WTC11 (cell line): ENCODE measurements around the gene EIF4G2. TPM values are rescaled to one million over a fixed set of nuclear protein-coding genes. Genes with fewer than 3 reads are reported as not detected.

Experiments
- ATAC-seq: fragments of 200-7000 bp; cut with Tn5 transposase; 2 replicates; pipeline ENCODE4 v1.10.0; 2021; ENCODE audit warnings: mild to moderate bottlenecking, moderate library complexity
- CTCF ChIA-PET: fragments of 300-600 bp; sonication (Branson Sonifier 250); formaldehyde crosslinking; loops from one replicate; lab custom pipeline; 2021; ENCODE audit warnings: antibody characterized with exemption; lab: Charles Lee
- POLR2A ChIA-PET: fragments of 350-600 bp; sonication (Branson Sonifier 250); formaldehyde crosslinking; loops from one replicate; lab custom pipeline; 2021; ENCODE audit warnings: antibody characterized with exemption; lab: Charles Lee
- DNase-seq: peaks from one replicate; pipeline ENCODE4 v3.0.0; 2021; ENCODE audit warnings: low spot score
- H3K27ac Mint-ChIP-seq: 2 replicates; pipeline ENCODE4 v1.8.0; 2021; ENCODE audit warnings: mixed read lengths
- H3K27me3 Mint-ChIP-seq: 2 replicates; pipeline ENCODE4 v1.8.0; 2021; ENCODE audit warnings: low read depth, mild to moderate bottlenecking, moderate library complexity, mixed read lengths
- H3K36me3 Mint-ChIP-seq: 2 replicates; pipeline ENCODE4 v1.8.0; 2021; ENCODE audit warnings: mixed read lengths
- H3K4me1 Mint-ChIP-seq: 2 replicates; pipeline ENCODE4 v1.8.0; 2022; ENCODE audit warnings: mixed read lengths
- H3K4me3 Mint-ChIP-seq: 2 replicates; pipeline ENCODE4 v1.8.0; 2021; ENCODE audit warnings: mild to moderate bottlenecking, moderate library complexity, mixed read lengths
- H3K9me3 Mint-ChIP-seq: 2 replicates; pipeline ENCODE4 v1.8.0; 2021; ENCODE audit warnings: mixed read lengths
- CBFB ChIP-seq: sonication (generic); formaldehyde crosslinking; IDR thresholded peaks from 2 replicates; pipeline ENCODE4 v1.8.1; 2022; ENCODE audit warnings: mild to moderate bottlenecking, low read depth, missing genetic modification reagents
- ELF4 ChIP-seq: sonication (generic); formaldehyde crosslinking; IDR thresholded peaks from 2 replicates; pipeline ENCODE4 v1.8.1; 2022; ENCODE audit warnings: low read depth, mild to moderate bottlenecking, moderate library complexity, missing genetic modification reagents
- ESRRA ChIP-seq: sonication (generic); formaldehyde crosslinking; IDR thresholded peaks from 2 replicates; pipeline ENCODE4 v1.8.1; 2022; ENCODE audit warnings: mild to moderate bottlenecking, missing genetic modification reagents, borderline replicate concordance
- FOXP1 ChIP-seq: sonication (generic); formaldehyde crosslinking; IDR thresholded peaks from 2 replicates; pipeline ENCODE4 v1.8.0; 2022; ENCODE audit warnings: missing genetic modification reagents, mild to moderate bottlenecking, moderate library complexity, borderline replicate concordance
- GABPB1 ChIP-seq: sonication (generic); formaldehyde crosslinking; IDR thresholded peaks from 2 replicates; pipeline ENCODE4 v1.8.1; 2023; ENCODE audit warnings: mild to moderate bottlenecking, missing genetic modification reagents
- HMGA2 ChIP-seq: fragments of 250-450 bp; sonication (Bioruptor Pico); IDR thresholded peaks from 2 replicates; pipeline ENCODE4 v1.4.0; 2021; ENCODE audit warnings: mild to moderate bottlenecking, moderate library complexity
- IRF2 ChIP-seq: sonication (generic); formaldehyde crosslinking; IDR thresholded peaks from 2 replicates; pipeline ENCODE4 v1.8.0; 2022; ENCODE audit warnings: low read depth, missing genetic modification reagents, borderline replicate concordance
- JAZF1 ChIP-seq: fragments of 250-450 bp; sonication (Bioruptor Pico); IDR thresholded peaks from 2 replicates; pipeline ENCODE4 v1.9.0; 2021; ENCODE audit warnings: moderate library complexity, mild to moderate bottlenecking, inconsistent platforms
- SMAD3 ChIP-seq: sonication (generic); formaldehyde crosslinking; IDR thresholded peaks from 2 replicates; pipeline ENCODE4 v1.8.0; 2022; ENCODE audit warnings: missing genetic modification reagents, mild to moderate bottlenecking, borderline replicate concordance
- SOX15 ChIP-seq: fragments of 250-450 bp; sonication (Bioruptor Pico); IDR thresholded peaks from 2 replicates; pipeline ENCODE4 v1.9.0; 2021; ENCODE audit warnings: mild to moderate bottlenecking
- TP53 ChIP-seq: sonication (generic); formaldehyde crosslinking; IDR thresholded peaks from 2 replicates; pipeline ENCODE4 v1.8.1; 2023; ENCODE audit warnings: mild to moderate bottlenecking, missing genetic modification reagents
- ZNF121 ChIP-seq: sonication (generic); formaldehyde crosslinking; IDR thresholded peaks from 2 replicates; pipeline ENCODE4 v1.8.0; 2023; ENCODE audit warnings: missing genetic modification reagents
- ZNF263 ChIP-seq: sonication (generic); formaldehyde crosslinking; IDR thresholded peaks from 2 replicates; pipeline ENCODE4 v1.8.1; 2022; ENCODE audit warnings: low read depth, mild to moderate bottlenecking, moderate library complexity, missing genetic modification reagents
- total RNA-seq: library from RNA; stranded (reverse); gene quantifications from 3 replicates; pipeline ENCODE4 v1.2.3, GENCODE V29; 2021
- TF ChIP-seq, protein P1 (sequence below): sonication (generic); formaldehyde crosslinking; IDR thresholded peaks from 2 replicates; pipeline ENCODE4 v1.8.1; 2022; ENCODE audit warnings: mild to moderate bottlenecking, missing genetic modification reagents, moderate library complexity, borderline replicate concordance
- TF ChIP-seq, protein P2 (sequence below): sonication (generic); formaldehyde crosslinking; IDR thresholded peaks from 2 replicates; pipeline ENCODE4 v1.8.1; 2022; ENCODE audit warnings: low read depth, missing genetic modification reagents, borderline replicate concordance
- TF ChIP-seq, protein P3 (sequence below): sonication (generic); formaldehyde crosslinking; IDR thresholded peaks from 2 replicates; pipeline ENCODE4 v1.8.1; 2023; ENCODE audit warnings: mild to moderate bottlenecking, missing genetic modification reagents
- TF ChIP-seq, protein P4 (sequence below): sonication (generic); formaldehyde crosslinking; IDR thresholded peaks from 2 replicates; pipeline ENCODE4 v1.8.1; 2023; ENCODE audit warnings: mild to moderate bottlenecking, missing genetic modification reagents, moderate library complexity
- TF ChIP-seq, protein P5 (sequence below): sonication (generic); formaldehyde crosslinking; IDR thresholded peaks from 2 replicates; pipeline ENCODE4 v1.8.0; 2022; ENCODE audit warnings: mild to moderate bottlenecking, missing genetic modification reagents
- TF ChIP-seq, protein P6 (sequence below): fragments of 250-450 bp; sonication (Bioruptor Pico); IDR thresholded peaks from 2 replicates; pipeline ENCODE4 v1.8.0; 2021; ENCODE audit warnings: mild to moderate bottlenecking
- TF ChIP-seq, protein P7 (sequence below): sonication (generic); formaldehyde crosslinking; IDR thresholded peaks from 2 replicates; pipeline ENCODE4 v1.8.0; 2022; ENCODE audit warnings: mild to moderate bottlenecking, missing genetic modification reagents
- TF ChIP-seq, protein P8 (sequence below): fragments of 250-450 bp; sonication (Bioruptor Pico); IDR thresholded peaks from 2 replicates; pipeline ENCODE4 v2.1.2; 2022; ENCODE audit warnings: mild to moderate bottlenecking, moderate library complexity

EIF4G2 gene
- total RNA-seq, 1 experiment from 2014 or later, result 906 TPM

DNA sequence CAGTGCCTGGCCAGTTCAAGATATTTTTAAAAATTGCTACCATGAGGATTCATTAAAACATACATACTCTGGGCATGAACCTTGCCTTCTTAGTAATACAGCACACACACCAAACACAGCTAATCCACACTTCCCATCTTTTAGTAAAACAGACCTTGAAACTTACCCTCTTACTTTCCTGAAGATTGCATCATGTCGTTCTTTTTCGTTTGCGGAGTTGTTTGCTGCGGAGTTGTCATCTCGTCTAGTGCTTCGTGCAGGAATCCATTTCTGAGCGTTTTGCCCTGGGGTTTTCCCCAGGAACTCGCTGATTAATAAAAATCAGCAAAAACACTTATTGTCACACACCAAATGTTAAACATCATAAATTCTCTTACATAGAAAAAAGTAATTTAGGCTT lies 3.0 kb downstream of the EIF4G2 start:
- peaks cover 73% of the 10 kb centered on the region for H3K36me3 Mint-ChIP-seq
- peak overlapping the region; percentile 73 for H3K27ac Mint-ChIP-seq
- H3K27me3 Mint-ChIP-seq, result no peaks in the 10 kb centered on the region
- DNase-seq, result no peak
- POLR2A ChIA-PET, result interaction anchor here (7.1 kb wide), 1 partner anchor 52 kb away, joined by 130 read pairs; the partner anchor contains the start of gene ZBED5
- peak overlapping the region; percentile 90 for H3K4me3 Mint-ChIP-seq
- no peak for ATAC-seq
- CTCF ChIA-PET, result no interaction called here
- H3K9me3 Mint-ChIP-seq, result no peaks in the 10 kb centered on the region
- peak; percentile 90 for TF ChIP-seq GABPB1 (CRISPR knock-in tag)
- TF ChIP-seq, protein P1, sequence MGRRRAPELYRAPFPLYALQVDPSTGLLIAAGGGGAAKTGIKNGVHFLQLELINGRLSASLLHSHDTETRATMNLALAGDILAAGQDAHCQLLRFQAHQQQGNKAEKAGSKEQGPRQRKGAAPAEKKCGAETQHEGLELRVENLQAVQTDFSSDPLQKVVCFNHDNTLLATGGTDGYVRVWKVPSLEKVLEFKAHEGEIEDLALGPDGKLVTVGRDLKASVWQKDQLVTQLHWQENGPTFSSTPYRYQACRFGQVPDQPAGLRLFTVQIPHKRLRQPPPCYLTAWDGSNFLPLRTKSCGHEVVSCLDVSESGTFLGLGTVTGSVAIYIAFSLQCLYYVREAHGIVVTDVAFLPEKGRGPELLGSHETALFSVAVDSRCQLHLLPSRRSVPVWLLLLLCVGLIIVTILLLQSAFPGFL (CRISPR knock-in tag), result no peak
- H3K4me1 Mint-ChIP-seq, result peaks cover 28% of the 10 kb centered on the region

DNA sequence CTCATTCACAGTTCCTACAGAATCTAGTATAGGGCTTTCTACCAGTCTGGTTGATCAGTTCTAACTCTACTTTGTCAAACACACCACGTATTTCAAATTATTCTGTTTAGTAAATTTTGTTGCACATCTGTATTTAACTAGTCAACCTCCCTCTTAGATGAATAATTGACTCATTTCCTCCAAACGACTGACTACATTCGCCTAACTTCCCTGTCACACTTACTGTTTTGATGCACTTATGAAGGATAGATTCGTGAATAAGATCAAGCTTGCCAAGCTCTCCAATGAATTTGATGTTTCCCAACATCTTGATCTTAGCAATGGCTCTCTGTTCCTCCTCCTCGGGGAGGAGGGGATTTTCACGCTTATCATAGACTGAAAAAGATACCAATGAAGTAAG lies 5.0 kb downstream of the EIF4G2 start:
- DNase-seq, result no peak
- CTCF ChIA-PET, result interaction anchor here (0.5 to 2.8 kb wide), 4 partner anchors 11 to 224 kb away, joined by 3 to 10 read pairs (median 4); no protein-coding TSS in a partner anchor
- Mint-ChIP-seq H3K27ac (peak overlapping the region; percentile 6; the same call in 1 of the 2 replicates), H3K4me1 (peaks cover 18% of the 10 kb centered on the region), H3K36me3 (peaks cover 93% of the 10 kb centered on the region), H3K27me3 (no peaks in the 10 kb centered on the region), H3K4me3 (no peak overlapping the region), H3K9me3 (no peaks in the 10 kb centered on the region)
- TF ChIP-seq ZNF121, result no peak
- TF ChIP-seq ZNF263 (CRISPR knock-in tag), result no peak
- TF ChIP-seq TP53 (CRISPR knock-in tag), result no peak
- no peak for TF ChIP-seq ELF4
- TF ChIP-seq, protein P2, sequence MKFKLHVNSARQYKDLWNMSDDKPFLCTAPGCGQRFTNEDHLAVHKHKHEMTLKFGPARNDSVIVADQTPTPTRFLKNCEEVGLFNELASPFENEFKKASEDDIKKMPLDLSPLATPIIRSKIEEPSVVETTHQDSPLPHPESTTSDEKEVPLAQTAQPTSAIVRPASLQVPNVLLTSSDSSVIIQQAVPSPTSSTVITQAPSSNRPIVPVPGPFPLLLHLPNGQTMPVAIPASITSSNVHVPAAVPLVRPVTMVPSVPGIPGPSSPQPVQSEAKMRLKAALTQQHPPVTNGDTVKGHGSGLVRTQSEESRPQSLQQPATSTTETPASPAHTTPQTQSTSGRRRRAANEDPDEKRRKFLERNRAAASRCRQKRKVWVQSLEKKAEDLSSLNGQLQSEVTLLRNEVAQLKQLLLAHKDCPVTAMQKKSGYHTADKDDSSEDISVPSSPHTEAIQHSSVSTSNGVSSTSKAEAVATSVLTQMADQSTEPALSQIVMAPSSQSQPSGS (CRISPR knock-in tag), result no peak
- no peak for TF ChIP-seq FOXP1 (CRISPR knock-in tag)
- TF ChIP-seq SMAD3 (CRISPR knock-in tag), result no peak
- TF ChIP-seq CBFB, result no peak
- TF ChIP-seq, protein P3, sequence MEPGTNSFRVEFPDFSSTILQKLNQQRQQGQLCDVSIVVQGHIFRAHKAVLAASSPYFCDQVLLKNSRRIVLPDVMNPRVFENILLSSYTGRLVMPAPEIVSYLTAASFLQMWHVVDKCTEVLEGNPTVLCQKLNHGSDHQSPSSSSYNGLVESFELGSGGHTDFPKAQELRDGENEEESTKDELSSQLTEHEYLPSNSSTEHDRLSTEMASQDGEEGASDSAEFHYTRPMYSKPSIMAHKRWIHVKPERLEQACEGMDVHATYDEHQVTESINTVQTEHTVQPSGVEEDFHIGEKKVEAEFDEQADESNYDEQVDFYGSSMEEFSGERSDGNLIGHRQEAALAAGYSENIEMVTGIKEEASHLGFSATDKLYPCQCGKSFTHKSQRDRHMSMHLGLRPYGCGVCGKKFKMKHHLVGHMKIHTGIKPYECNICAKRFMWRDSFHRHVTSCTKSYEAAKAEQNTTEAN (CRISPR knock-in tag), result no peak
- TF ChIP-seq, protein P4, sequence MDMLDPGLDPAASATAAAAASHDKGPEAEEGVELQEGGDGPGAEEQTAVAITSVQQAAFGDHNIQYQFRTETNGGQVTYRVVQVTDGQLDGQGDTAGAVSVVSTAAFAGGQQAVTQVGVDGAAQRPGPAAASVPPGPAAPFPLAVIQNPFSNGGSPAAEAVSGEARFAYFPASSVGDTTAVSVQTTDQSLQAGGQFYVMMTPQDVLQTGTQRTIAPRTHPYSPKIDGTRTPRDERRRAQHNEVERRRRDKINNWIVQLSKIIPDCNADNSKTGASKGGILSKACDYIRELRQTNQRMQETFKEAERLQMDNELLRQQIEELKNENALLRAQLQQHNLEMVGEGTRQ (CRISPR knock-in tag), result no peak
- TF ChIP-seq JAZF1 (CRISPR knock-in tag), result no peak
- TF ChIP-seq, protein P5, sequence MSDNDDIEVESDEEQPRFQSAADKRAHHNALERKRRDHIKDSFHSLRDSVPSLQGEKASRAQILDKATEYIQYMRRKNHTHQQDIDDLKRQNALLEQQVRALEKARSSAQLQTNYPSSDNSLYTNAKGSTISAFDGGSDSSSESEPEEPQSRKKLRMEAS (CRISPR knock-in tag), result no peak
- TF ChIP-seq HMGA2 (CRISPR knock-in tag), result no peak
- TF ChIP-seq ESRRA (CRISPR knock-in tag), result no peak
- POLR2A ChIA-PET, result interaction anchor here (1.2 to 1.4 kb wide), 2 partner anchors 13 to 55 kb away, joined by 3 to 4 read pairs; partner anchors contain the start of gene ZBED5
- ATAC-seq, result no peak

DNA sequence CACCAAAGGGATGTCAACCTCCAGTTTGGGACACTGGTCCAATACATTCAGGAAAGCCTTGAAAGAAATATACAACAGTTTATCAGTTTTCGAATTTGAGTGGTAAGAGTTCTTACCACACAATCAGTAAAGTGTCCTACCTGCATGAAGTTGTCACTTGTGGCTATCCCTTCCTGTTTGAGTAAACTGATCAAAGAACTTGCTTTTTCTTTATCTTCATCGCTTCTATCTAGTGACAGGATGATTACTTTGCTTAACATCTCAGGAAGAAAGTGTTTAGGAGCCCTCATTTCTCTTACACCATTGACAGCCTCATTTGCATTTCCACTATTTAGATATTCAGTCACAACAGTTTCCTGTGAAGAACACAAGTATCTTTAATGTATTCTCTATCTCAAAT lies 8.4 kb downstream of the EIF4G2 start:
- TF ChIP-seq, protein P6, sequence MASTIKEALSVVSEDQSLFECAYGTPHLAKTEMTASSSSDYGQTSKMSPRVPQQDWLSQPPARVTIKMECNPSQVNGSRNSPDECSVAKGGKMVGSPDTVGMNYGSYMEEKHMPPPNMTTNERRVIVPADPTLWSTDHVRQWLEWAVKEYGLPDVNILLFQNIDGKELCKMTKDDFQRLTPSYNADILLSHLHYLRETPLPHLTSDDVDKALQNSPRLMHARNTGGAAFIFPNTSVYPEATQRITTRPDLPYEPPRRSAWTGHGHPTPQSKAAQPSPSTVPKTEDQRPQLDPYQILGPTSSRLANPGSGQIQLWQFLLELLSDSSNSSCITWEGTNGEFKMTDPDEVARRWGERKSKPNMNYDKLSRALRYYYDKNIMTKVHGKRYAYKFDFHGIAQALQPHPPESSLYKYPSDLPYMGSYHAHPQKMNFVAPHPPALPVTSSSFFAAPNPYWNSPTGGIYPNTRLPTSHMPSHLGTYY (CRISPR knock-in tag), result no peak
- no peak for TF ChIP-seq SOX15 (CRISPR knock-in tag)
- TF ChIP-seq, protein P7, sequence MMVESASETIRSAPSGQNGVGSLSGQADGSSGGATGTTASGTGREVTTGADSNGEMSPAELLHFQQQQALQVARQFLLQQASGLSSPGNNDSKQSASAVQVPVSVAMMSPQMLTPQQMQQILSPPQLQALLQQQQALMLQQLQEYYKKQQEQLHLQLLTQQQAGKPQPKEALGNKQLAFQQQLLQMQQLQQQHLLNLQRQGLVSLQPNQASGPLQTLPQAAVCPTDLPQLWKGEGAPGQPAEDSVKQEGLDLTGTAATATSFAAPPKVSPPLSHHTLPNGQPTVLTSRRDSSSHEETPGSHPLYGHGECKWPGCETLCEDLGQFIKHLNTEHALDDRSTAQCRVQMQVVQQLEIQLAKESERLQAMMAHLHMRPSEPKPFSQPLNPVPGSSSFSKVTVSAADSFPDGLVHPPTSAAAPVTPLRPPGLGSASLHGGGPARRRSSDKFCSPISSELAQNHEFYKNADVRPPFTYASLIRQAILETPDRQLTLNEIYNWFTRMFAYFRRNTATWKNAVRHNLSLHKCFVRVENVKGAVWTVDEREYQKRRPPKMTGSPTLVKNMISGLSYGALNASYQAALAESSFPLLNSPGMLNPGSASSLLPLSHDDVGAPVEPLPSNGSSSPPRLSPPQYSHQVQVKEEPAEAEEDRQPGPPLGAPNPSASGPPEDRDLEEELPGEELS, result no peak
- TF ChIP-seq SMAD3 (CRISPR knock-in tag), result no peak
- TF ChIP-seq IRF2 (CRISPR knock-in tag), result no peak
- TF ChIP-seq, protein P8, sequence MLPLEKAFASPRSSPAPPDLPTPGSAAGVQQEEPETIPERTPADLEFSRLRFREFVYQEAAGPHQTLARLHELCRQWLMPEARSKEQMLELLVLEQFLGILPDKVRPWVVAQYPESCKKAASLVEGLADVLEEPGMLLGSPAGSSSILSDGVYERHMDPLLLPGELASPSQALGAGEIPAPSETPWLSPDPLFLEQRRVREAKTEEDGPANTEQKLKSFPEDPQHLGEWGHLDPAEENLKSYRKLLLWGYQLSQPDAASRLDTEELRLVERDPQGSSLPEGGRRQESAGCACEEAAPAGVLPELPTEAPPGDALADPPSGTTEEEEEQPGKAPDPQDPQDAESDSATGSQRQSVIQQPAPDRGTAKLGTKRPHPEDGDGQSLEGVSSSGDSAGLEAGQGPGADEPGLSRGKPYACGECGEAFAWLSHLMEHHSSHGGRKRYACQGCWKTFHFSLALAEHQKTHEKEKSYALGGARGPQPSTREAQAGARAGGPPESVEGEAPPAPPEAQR (CRISPR knock-in tag), result no peak
- H3K27ac Mint-ChIP-seq, result no peak overlapping the region
- no peak for ATAC-seq
- H3K4me3 Mint-ChIP-seq, result no peak overlapping the region
- H3K36me3 Mint-ChIP-seq, result peaks cover 90% of the 10 kb centered on the region
- H3K4me1 Mint-ChIP-seq, result 0 out of 2 replicates have a peak, but pooled peaks cover 3% of the 10 kb centered on the region
- no peak for DNase-seq
- POLR2A ChIA-PET, result interaction anchor here (2.2 kb wide), 1 partner anchor 8 kb away, joined by 10 read pairs; the partner anchor contains the start of gene EIF4G2
- H3K27me3 Mint-ChIP-seq, result no peaks in the 10 kb centered on the region
- H3K9me3 Mint-ChIP-seq, result no peaks in the 10 kb centered on the region
- CTCF ChIA-PET, result no interaction called here
